Colonic mucosa (tissue), 4 donors: Measurements from ENCODE around the gene TBC1D16. TPM values are rescaled to one million over a fixed set of nuclear protein-coding genes. Genes with fewer than 3 reads are reported as not detected.

Experiments
- DNase-seq: peaks from one replicate; pipeline ENCODE4 v3.0.0-alpha.2; 2020
- H3K27ac ChIP-seq: fragments of 200-600 bp; one replicate; pipeline ENCODE4 v1.8.0; 2021
- H3K27me3 ChIP-seq: fragments of 200-600 bp; one replicate; pipeline ENCODE4 v1.8.0; 2021
- H3K36me3 ChIP-seq: fragments of 200-600 bp; one replicate; pipeline ENCODE4 v1.8.0; 2021
- H3K4me1 ChIP-seq: fragments of 200-600 bp; one replicate; pipeline ENCODE4 v1.8.0; 2021; ENCODE audit warnings: mild to moderate bottlenecking
- H3K4me3 ChIP-seq: fragments of 200-600 bp; one replicate; pipeline ENCODE4 v1.8.0; 2021
- H3K9ac ChIP-seq, 2 donors: one replicate each; pipeline ENCODE4 v1.7.0; 2013; ENCODE audit warnings: control low read depth in 2 of 2, low read depth in 2 of 2, low read length in 2 of 2
- H3K9me3 ChIP-seq: fragments of 200-600 bp; one replicate; pipeline ENCODE4 v1.8.0; 2021
- CTCF ChIP-seq: fragments of 200-600 bp; IDR thresholded peaks from one replicate; pipeline ENCODE4 v1.8.0; 2022; ENCODE audit warnings: antibody characterized with exemption, mild to moderate bottlenecking
- intact Hi-C: fragments of 100-400 bp; cut with DNase I; formaldehyde crosslinking; loops from one replicate; pipeline ENCODE4 v1.14.1; 2022
- total RNA-seq, 2 donors: library from RNA; stranded (reverse); fragmentation: NEBNext Ultra II Directional in 1 of 2; extraction: Animal tissue kit (Norgen Biotek cat#: 25700) in 1 of 2; gene quantifications; one replicate each; pipeline ENCODE4 v1.2.1, GENCODE V29; 2021
- donor health status: healthy.
- donor health status: DM: no; HTN: no; CAD: no.
- donor health status: DM: no; HTN: no; CAD: no.

The TBC1D16 gene
- total RNA-seq, 2 donors from 2014 or later = 14.4 to 19.8 TPM

- H3K9ac ChIP-seq = no peak overlapping the region
- no peaks in the 10 kb centered on the region for H3K4me1 ChIP-seq
- H3K27ac ChIP-seq = no peak overlapping the region
- H3K27me3 ChIP-seq = no peaks in the 10 kb centered on the region
- H3K4me3 ChIP-seq = no peak overlapping the region
- DNase-seq = no peak
- TF ChIP-seq CTCF = peak; percentile 14
- intact Hi-C loops = no loop called here
- no peaks in the 10 kb centered on the region for H3K9me3 ChIP-seq
- H3K36me3 ChIP-seq = no peaks in the 10 kb centered on the region
These were observed 129.8 kb downstream of the TBC1D16 start for GRCh38 chr17:79905832-79906231.

- no peaks in the 10 kb centered on the region for H3K4me1 ChIP-seq
- H3K9ac ChIP-seq = no peak overlapping the region
- no peaks in the 10 kb centered on the region for H3K27me3 ChIP-seq
- DNase-seq = no peak
- intact Hi-C loops = no loop called here
- H3K9me3 ChIP-seq = no peaks in the 10 kb centered on the region
- H3K36me3 ChIP-seq = no peaks in the 10 kb centered on the region
- no peak overlapping the region for H3K27ac ChIP-seq
- H3K4me3 ChIP-seq = no peak overlapping the region
- no peak for TF ChIP-seq CTCF
These were observed 130.8 kb downstream of the TBC1D16 start for GRCh38 chr17:79904865-79905264.

GRCh38 chr17:79902146-79902791 lies 133.4 kb downstream of the TBC1D16 start:
- intact Hi-C loops = no loop called here
- TF ChIP-seq CTCF = no peak
- Histone ChIP-seq H3K4me3 (no peak overlapping the region), H3K4me1 (no peaks in the 10 kb centered on the region), H3K36me3 (no peaks in the 10 kb centered on the region), H3K27me3 (no peaks in the 10 kb centered on the region), H3K9me3 (no peaks in the 10 kb centered on the region), H3K27ac (no peak overlapping the region), H3K9ac (no peak overlapping the region)
- no peak for DNase-seq

- no peak for TF ChIP-seq CTCF
- H3K27ac ChIP-seq = no peak overlapping the region
- no peak overlapping the region for H3K9ac ChIP-seq
- no peaks in the 10 kb centered on the region for H3K36me3 ChIP-seq
- H3K4me3 ChIP-seq = no peak overlapping the region
- H3K27me3 ChIP-seq = no peaks in the 10 kb centered on the region
- no peaks in the 10 kb centered on the region for H3K9me3 ChIP-seq
- intact Hi-C loops = no loop called here
- no peaks in the 10 kb centered on the region for H3K4me1 ChIP-seq
- no peak for DNase-seq
These were observed 134.5 kb downstream of the TBC1D16 start for GRCh38 chr17:79901131-79901530.

DNA sequence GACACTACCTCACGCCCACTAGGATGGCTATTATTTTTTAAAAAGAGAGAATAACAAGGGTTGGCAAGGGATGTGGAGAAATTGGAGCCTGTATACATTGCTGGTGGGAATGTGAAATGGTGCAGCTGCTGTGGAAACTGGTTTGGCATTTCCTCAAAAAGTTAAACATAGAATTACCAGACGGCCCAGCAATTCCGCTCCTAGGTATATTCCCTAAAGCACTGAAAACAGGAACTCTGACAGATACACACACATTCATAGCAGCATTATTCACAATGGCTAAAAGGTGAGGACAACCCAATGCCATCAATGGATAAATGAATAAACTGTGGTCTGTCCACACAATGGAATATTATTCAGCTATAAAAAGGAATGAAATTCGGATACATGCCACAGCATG lies 136.1 kb downstream of the TBC1D16 start:
- Histone ChIP-seq H3K27ac (no peak overlapping the region), H3K4me3 (no peak overlapping the region), H3K9ac (no peak overlapping the region), H3K4me1 (no peaks in the 10 kb centered on the region), H3K36me3 (no peaks in the 10 kb centered on the region), H3K27me3 (no peaks in the 10 kb centered on the region), H3K9me3 (no peaks in the 10 kb centered on the region)
- no peak for DNase-seq
- TF ChIP-seq CTCF = no peak
- intact Hi-C loops = no loop called here
